Keratinocyte (primary cell): Measurements from ENCODE around the gene DLAT.

Experiments used
- EZH2 ChIP-seq: IDR thresholded peaks from one replicate; pipeline ENCODE4 v1.6.1; 2012; ENCODE audit warnings: inconsistent platforms, mild to moderate bottlenecking, low read length, moderate library complexity
- TF ChIP-seq, protein P1 (sequence below), 3 experiments: IDR thresholded peaks in 1 of 3; conservative IDR thresholded peaks in 1 of 3; optimal IDR thresholded peaks in 1 of 3; 2 replicates in 2 of 3; 3 replicates in 1 of 3; pipeline versions ENCODE3 to v1.5.1; 2011; ENCODE audit warnings: low read length in 3 of 3, mild to moderate bottlenecking in 3 of 3, moderate library complexity in 2 of 3, control low read depth in 1 of 3, inconsistent platforms in 1 of 3; ENCODE audit not compliant: insufficient read depth in 2 of 3; ENCODE audit errors: extremely low read depth in 1 of 3

DNA sequence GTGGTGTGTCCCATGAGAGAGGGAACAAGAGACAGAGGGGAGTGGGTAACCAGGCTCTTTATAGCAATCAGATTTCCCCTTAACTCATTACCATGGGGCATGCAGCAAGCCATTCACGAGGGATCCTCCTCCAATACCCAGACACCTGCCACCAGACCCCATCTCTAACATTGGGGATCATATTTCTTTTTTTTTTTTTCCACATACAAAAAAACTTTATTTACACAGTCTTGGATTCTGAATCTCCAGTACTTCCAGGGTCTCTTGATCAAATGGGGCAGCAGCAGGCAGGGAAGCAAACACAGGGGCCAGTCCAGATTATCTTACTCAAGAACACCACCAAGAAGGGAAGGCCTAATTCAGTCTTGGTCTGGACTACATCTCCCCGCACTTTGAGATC lies 4.3 kb downstream of the DLAT start:
- TF ChIP-seq, protein P1, sequence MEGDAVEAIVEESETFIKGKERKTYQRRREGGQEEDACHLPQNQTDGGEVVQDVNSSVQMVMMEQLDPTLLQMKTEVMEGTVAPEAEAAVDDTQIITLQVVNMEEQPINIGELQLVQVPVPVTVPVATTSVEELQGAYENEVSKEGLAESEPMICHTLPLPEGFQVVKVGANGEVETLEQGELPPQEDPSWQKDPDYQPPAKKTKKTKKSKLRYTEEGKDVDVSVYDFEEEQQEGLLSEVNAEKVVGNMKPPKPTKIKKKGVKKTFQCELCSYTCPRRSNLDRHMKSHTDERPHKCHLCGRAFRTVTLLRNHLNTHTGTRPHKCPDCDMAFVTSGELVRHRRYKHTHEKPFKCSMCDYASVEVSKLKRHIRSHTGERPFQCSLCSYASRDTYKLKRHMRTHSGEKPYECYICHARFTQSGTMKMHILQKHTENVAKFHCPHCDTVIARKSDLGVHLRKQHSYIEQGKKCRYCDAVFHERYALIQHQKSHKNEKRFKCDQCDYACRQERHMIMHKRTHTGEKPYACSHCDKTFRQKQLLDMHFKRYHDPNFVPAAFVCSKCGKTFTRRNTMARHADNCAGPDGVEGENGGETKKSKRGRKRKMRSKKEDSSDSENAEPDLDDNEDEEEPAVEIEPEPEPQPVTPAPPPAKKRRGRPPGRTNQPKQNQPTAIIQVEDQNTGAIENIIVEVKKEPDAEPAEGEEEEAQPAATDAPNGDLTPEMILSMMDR (optimal IDR thresholded peaks at IDR 0.05 in 1 of 3, IDR thresholded peaks at IDR 0.05 in 1 of 3, conservative IDR thresholded peaks at IDR 0.05 in 1 of 3; ENCODE audit: extremely low read depth in 1 of 3, insufficient read depth in 2 of 3, low read length in 3 of 3), result no peak
- TF ChIP-seq EZH2, result no peak
